WTC11 (cell line): Measurements from ENCODE around the gene SKAP1.

Experiments used
- SOX15 ChIP-seq: fragments of 250-450 bp; sonication (Bioruptor Pico); IDR thresholded peaks from 2 replicates; pipeline ENCODE4 v1.9.0; 2021; ENCODE audit warnings: mild to moderate bottlenecking
- SP1 ChIP-seq: sonication (generic); formaldehyde crosslinking; conservative IDR thresholded peaks from 2 replicates; pipeline ENCODE4 v1.8.1; 2022; ENCODE audit warnings: missing genetic modification reagents
- TF ChIP-seq, protein P1 (sequence below): sonication (generic); formaldehyde crosslinking; IDR thresholded peaks from 2 replicates; pipeline ENCODE4 v1.8.1; 2022; ENCODE audit warnings: low read depth, mild to moderate bottlenecking, moderate library complexity, missing genetic modification reagents, borderline replicate concordance
- TF ChIP-seq, protein P2 (sequence below): fragments of 200-600 bp; IDR thresholded peaks from 2 replicates; pipeline ENCODE4 v1.8.0; 2022; ENCODE audit warnings: antibody characterized with exemption
- TF ChIP-seq, protein P3 (sequence below): sonication (generic); formaldehyde crosslinking; IDR thresholded peaks from 2 replicates; pipeline ENCODE4 v1.8.1; 2022; ENCODE audit warnings: low read depth, missing genetic modification reagents, borderline replicate concordance

DNA sequence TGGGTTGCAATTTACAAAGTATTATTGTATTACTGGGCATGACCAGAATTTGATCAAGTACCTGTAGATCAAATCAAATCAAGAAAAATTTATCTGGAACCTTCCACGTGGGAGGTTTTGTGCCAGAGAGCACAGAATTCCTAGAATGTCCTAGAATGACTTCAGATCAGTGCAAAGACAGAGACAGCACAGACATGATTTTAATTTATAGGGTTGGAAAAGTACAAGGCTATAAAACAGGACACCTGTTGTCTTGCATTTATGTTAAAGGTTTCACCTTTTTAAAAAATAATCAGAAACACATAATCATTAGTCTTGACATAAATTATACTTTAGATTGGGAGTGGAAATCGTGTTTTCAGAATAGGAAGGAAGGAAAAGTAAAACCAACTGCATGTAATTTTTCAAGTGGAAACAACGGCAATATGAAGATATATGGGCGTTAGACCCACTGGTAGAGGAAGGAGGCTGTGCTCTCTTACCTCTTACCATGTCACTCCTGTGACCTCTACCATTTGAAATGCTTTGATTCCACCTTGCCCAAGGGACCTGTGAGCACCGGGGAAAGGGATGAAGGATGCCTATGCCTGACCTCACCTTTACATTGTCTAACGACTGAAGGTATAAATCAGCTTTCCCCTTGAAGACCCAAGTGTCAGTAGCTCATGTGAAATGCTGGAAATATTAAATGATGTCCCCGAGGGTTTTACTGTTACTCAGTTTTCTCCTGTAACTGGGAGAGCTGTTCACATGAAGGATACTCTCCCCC is 222.1 kb downstream of the SKAP1 start:
- TF ChIP-seq, protein P1, sequence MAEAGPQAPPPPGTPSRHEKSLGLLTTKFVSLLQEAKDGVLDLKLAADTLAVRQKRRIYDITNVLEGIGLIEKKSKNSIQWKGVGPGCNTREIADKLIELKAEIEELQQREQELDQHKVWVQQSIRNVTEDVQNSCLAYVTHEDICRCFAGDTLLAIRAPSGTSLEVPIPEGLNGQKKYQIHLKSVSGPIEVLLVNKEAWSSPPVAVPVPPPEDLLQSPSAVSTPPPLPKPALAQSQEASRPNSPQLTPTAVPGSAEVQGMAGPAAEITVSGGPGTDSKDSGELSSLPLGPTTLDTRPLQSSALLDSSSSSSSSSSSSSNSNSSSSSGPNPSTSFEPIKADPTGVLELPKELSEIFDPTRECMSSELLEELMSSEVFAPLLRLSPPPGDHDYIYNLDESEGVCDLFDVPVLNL: no peak
- TF ChIP-seq, protein P2, sequence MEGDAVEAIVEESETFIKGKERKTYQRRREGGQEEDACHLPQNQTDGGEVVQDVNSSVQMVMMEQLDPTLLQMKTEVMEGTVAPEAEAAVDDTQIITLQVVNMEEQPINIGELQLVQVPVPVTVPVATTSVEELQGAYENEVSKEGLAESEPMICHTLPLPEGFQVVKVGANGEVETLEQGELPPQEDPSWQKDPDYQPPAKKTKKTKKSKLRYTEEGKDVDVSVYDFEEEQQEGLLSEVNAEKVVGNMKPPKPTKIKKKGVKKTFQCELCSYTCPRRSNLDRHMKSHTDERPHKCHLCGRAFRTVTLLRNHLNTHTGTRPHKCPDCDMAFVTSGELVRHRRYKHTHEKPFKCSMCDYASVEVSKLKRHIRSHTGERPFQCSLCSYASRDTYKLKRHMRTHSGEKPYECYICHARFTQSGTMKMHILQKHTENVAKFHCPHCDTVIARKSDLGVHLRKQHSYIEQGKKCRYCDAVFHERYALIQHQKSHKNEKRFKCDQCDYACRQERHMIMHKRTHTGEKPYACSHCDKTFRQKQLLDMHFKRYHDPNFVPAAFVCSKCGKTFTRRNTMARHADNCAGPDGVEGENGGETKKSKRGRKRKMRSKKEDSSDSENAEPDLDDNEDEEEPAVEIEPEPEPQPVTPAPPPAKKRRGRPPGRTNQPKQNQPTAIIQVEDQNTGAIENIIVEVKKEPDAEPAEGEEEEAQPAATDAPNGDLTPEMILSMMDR: no peak
- TF ChIP-seq SOX15 (CRISPR knock-in tag): no peak
- TF ChIP-seq, protein P3, sequence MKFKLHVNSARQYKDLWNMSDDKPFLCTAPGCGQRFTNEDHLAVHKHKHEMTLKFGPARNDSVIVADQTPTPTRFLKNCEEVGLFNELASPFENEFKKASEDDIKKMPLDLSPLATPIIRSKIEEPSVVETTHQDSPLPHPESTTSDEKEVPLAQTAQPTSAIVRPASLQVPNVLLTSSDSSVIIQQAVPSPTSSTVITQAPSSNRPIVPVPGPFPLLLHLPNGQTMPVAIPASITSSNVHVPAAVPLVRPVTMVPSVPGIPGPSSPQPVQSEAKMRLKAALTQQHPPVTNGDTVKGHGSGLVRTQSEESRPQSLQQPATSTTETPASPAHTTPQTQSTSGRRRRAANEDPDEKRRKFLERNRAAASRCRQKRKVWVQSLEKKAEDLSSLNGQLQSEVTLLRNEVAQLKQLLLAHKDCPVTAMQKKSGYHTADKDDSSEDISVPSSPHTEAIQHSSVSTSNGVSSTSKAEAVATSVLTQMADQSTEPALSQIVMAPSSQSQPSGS (CRISPR knock-in tag): no peak
- TF ChIP-seq SP1 (CRISPR knock-in tag): no peak
